GM19023 (cell line): Measurements from ENCODE around the gene TUBB.
"Not testable (repeated sequence)": the region's sequence is repeated elsewhere in the genome, so short reads cannot be mapped to it uniquely, and the experiment has no call there.

Experiments used
- ATAC-seq: cut with Tn5 transposase; IDR thresholded peaks from one replicate; pipeline ENCODE4 v1.9.1; 2021; ENCODE audit warnings: mild to moderate bottlenecking, moderate library complexity; ENCODE audit not compliant: unreplicated experiment

TUBB gene

DNA sequence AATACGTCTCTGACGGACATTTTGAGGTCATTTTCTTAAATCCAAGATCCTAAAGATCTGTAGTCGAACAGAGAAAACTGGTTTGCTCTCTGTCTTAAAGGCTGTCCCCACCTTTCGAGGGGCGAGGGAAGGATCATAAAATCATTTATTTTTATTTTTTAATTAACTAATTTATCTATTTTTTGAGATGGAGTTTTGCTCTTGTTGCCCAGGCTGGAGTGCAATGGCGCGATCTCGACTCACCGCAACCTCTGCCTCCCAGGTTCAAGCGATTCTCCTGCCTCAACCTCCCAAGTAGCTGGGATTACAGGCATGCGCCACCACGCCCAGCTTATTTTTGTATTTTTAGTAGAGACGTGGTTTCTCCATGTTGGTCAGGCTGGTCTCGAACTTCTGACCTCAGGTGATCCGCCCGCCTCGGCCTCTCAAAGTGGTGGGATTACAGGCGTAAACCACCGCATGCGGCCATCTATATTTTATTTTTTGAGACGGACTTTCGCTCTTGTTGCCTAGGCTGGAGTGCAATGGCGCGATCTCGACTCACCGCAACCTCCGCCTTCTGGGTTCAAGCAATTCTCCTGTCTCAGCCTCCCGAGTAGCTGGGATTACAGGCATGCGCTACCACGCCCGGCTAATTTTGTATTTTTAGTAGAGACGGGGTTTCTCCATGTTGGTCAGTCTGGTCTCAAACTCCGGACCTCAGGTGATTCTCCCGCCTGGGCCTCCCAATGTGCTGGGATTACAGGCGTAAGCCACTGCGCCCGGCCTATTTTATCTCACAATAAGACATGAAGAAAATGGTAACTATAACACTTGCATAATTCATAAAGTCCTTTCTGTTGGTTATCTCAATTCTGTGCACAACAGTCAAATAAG lies 2.1 kb upstream of the TUBB start:
- ATAC-seq: not testable (repeated sequence)

DNA sequence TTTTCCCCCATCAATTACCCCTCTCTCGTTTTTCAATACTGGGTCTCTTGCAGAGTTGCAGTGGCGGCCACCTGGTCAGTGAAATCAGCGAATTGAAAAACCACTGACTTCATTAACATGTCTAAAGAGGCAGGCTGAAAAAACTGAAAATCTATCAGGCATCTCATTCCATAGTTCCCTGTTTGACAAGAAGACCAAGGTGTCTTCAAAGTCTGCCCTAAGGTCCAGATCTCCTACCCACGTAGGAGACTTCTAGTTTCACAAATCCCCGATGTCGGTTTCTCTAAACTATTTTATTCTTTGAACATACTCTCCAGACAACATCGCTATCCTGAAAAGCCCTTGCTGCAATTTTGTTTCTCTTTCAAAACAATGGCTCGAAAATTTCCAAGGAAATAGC lies 796 bp upstream of the TUBB start:
- no peak for ATAC-seq

DNA sequence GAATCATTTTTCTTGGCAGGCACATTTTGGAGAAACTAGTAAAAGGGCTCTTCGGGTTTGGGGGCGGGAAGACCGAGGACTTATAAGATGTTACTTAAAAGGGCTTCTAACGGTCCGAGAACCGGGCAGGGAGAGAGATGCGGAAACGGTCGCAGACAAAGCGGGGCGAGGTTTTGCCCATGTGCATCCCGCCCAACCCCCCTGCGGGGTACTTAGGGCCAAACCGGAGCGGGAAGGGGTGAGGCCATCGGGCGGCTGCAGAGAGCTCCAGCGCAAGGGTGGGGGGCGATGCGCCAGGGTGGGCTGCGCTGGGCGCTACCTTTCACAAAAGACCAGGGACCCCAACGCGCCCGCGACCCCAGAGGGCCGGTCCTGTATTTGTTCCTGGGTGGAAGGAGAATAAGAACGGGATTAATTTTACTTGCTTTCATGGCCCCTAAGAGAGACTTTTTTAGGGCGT lies 616 bp downstream of the TUBB start:
- no peak for ATAC-seq

DNA sequence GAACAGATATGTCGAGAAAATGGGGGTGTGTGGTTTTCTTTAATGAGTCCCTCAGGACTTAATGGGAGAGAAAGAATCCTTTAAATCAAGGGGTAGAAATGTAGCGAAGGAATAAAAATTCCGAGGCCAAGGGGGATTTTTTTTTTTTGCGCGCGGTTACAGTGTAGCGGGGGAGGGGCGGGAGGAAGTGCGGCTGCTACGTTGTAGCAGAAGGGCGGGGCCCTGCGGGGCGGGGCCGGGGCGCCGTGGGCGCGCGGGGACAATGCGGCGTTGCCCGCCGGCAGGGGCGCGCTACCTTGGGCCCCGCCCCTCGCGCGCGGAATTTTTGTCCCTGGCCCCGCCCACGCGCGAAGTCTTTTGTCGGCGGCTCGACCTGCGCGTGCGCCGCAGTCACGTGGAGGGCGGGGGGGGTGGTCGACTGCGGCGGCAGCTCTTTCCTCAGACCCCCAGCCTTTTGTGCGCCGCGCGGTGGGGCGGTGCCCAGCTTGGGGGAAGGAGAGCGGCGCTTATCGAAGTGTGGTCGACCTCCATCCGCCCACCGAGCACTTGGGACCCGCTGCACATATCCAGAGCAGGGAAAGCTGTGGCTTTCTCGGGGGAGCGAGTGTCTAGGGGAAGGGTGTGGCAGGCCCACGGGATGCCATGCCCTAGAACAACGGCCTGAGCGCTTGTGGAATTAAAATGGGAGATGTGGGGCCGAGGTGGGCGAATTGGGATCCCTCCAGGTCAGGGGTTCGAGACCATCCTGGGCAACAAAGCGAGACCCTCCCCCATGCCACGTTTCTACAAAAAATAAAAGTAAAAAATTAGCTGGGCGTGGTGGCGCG lies 1.3 kb downstream of the TUBB start:
- peak; percentile 20 for ATAC-seq

DNA sequence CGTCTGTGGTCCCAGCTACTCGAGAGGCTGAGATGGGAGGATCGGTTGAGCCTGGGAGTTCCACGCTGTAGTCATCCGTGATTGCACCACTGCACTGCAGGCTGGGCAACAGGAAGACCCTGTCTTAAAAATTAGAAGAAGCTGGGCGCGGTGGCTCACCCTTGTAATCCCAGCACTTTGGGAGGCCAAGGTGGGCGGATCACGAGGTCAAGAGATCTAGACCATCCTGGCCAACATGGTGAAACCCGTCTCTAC lies 1.8 kb downstream of the TUBB start:
- ATAC-seq: not testable (repeated sequence)

DNA sequence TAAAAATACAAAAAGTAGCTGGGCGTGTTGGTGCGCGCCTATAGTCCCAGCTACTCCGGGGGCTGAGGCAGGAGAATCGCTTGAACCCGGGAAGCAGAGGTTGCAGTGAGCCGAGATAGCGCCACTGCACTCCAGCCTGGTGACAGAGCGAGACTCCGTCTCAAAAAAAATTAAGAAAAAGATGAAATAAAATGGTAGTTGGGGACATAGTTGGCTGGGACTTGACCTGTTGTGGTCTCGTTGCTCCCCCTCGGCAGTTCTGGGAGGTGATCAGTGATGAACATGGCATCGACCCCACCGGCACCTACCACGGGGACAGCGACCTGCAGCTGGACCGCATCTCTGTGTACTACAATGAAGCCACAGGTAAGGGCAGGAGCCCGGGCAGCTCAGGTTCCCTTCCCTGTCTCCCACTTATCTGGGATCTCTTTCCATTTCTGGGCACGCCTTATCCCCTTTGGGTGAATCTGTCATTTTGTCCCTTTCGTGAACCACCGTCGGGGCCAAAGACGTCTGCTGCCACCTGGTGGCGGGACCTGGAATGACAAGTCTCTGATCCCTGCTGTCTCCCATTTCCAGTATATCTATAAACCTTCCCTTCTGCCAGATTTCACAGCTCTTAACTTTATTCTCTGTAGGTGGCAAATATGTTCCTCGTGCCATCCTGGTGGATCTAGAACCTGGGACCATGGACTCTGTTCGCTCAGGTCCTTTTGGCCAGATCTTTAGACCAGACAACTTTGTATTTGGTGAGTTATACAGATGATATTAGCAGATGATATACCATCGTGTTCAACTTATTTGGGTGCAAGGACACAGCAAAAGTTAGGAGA lies 2.3 kb downstream of the TUBB start:
- ATAC-seq: no peak

DNA sequence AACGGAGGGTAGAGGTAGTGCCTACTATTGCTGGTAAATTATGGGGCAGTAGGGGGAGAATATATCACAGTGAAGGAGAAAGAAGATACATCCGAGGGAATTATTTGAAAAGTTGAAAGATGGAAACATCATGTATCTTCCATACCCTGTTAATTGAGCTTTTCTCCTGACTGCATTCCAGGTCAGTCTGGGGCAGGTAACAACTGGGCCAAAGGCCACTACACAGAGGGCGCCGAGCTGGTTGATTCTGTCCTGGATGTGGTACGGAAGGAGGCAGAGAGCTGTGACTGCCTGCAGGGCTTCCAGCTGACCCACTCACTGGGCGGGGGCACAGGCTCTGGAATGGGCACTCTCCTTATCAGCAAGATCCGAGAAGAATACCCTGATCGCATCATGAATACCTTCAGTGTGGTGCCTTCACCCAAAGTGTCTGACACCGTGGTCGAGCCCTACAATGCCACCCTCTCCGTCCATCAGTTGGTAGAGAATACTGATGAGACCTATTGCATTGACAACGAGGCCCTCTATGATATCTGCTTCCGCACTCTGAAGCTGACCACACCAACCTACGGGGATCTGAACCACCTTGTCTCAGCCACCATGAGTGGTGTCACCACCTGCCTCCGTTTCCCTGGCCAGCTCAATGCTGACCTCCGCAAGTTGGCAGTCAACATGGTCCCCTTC lies 3.1 kb downstream of the TUBB start:
- not testable (repeated sequence) for ATAC-seq

DNA sequence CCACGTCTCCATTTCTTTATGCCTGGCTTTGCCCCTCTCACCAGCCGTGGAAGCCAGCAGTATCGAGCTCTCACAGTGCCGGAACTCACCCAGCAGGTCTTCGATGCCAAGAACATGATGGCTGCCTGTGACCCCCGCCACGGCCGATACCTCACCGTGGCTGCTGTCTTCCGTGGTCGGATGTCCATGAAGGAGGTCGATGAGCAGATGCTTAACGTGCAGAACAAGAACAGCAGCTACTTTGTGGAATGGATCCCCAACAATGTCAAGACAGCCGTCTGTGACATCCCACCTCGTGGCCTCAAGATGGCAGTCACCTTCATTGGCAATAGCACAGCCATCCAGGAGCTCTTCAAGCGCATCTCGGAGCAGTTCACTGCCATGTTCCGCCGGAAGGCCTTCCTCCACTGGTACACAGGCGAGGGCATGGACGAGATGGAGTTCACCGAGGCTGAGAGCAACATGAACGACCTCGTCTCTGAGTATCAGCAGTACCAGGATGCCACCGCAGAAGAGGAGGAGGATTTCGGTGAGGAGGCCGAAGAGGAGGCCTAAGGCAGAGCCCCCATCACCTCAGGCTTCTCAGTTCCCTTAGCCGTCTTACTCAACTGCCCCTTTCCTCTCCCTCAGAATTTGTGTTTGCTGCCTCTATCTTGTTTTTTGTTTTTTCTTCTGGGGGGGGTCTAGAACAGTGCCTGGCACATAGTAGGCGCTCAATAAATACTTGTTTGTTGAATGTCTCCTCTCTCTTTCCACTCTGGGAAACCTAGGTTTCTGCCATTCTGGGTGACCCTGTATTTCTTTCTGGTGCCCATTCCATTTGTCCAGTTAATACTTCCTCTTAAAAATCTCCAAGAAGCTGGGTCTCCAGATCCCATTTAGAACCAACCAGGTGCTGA lies 3.9 kb downstream of the TUBB start:
- ATAC-seq: not testable (repeated sequence)

DNA sequence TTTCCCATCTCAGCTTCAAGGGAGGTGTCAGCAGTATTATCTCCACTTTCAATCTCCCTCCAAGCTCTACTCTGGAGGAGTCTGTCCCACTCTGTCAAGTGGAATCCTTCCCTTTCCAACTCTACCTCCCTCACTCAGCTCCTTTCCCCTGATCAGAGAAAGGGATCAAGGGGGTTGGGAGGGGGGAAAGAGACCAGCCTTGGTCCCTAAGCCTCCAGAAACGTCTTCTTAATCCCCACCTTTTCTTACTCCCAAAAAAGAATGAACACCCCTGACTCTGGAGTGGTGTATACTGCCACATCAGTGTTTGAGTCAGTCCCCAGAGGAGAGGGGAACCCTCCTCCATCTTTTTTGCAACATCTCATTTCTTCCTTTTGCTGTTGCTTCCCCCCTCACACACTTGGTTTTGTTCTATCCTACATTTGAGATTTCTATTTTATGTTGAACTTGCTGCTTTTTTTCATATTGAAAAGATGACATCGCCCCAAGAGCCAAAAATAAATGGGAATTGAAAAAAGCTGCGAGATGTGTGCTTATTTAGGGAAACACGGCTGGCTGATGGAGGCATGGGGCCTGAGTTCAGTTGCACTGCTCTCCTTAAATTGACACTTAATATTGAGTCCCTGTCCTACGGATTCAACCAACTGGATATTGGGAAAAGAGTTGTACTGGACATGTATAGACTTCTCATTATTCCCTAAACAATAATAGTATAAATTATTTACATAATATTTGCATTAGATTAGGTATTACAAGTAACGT lies 4.9 kb downstream of the TUBB start:
- ATAC-seq: no peak

DNA sequence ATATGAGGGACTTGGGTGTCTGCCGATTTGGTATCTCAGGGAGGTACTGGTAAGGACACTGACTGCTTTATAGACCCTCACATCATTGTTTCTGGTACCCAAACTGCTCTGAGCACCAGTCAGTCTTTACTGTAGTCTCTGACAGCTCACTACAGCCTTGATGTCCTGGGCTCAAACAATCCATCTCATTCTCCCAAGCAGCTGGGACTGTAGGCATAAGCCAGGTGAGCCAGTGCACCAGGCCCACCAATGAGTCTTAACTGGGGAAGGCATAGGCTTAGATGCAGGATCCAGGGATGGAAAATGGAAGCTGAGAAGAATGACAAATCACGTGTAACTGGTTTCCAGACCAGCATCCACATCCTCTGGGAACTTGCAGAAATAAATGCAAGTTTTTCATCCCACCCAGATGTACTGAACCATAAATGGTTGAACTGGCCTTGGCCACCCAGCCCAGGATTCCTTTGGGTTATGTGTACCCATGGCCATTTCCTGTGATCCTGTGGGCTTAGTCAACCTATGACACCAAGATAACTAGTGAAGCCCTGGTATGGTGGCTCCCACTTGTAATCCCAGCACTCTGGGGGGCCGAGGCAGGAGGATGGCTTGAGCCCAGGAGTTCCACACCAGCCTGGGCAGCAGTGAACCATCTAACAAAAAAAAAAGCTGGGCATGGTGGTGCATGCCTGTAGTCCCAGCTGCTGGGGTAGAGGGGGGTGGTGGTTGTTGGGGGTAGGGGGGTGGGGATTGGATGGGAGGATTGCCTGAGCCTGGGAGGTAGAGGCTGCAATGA lies 5.8 kb downstream of the TUBB start:
- no peak for ATAC-seq

DNA sequence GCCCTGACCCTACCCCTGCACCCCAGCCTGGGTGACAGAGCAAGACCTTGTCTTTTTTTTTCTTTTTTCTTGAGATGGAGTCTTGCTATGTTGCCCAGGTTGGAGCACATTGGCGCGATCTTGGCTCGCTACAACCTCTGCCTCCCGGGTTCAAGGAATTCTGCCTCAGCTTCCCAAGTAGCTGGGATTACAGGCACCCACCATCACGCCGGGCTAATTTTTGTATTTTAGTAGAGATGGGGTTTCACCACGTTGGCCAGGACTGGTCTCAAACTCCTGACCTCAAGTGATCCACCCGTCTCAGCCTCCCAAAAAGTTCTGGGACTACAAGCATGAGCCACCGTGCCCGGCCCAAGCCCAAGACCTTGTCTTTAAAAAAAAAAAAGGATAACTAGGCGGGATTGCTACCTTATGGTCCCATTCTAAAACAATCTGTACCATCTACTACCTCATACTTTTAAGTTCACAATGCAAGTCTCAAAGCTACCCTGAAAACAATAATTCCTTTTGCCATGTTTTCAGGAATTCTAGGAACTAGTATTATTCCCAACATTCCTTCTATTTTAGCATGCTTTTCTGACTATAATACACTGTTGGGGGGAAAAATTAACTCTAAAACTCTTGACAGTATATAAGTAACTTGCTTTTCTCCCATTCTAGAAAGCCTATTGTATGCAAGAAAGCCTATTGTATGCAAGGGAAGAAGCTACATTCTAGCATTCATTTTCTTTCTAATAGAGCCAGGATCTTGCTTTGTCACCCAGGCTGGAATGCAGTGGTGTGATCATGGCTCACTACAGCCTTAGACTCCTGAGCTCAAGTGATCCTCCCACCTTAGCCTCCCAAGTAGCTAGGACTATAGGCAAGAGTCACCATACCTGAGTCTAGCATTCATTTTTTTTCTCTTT lies 6.6 kb downstream of the TUBB start:
- no peak for ATAC-seq

DNA sequence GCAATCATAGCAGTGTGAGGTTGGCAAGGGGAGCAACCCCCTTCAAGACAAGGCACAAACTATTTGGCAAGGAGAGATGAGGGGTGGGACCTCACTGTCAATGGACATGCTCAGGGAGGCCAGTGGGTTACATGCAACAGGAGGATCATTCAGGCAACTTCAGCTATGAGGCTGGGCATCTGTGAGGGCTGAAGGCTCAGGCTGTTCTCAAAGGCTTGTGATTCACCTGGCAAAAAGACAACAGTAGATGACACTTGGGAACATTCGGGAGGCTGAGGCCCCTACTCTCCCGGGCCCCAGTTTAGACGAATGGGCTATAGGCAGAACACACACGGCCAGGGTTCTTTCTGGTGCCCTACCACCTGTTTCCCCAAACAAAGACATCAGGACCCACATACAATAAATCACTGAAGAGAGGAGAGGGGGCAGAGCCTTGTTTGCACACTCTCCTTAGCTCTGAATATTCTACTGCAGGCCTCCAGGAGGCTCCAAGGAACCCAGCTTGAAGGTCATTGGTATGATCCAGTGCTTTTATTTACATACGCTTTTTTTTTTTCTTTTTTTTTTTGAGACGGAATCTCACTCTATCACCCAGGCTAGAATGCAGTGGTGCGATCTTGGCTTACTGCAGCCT lies 7.9 kb downstream of the TUBB start:
- ATAC-seq: no peak

DNA sequence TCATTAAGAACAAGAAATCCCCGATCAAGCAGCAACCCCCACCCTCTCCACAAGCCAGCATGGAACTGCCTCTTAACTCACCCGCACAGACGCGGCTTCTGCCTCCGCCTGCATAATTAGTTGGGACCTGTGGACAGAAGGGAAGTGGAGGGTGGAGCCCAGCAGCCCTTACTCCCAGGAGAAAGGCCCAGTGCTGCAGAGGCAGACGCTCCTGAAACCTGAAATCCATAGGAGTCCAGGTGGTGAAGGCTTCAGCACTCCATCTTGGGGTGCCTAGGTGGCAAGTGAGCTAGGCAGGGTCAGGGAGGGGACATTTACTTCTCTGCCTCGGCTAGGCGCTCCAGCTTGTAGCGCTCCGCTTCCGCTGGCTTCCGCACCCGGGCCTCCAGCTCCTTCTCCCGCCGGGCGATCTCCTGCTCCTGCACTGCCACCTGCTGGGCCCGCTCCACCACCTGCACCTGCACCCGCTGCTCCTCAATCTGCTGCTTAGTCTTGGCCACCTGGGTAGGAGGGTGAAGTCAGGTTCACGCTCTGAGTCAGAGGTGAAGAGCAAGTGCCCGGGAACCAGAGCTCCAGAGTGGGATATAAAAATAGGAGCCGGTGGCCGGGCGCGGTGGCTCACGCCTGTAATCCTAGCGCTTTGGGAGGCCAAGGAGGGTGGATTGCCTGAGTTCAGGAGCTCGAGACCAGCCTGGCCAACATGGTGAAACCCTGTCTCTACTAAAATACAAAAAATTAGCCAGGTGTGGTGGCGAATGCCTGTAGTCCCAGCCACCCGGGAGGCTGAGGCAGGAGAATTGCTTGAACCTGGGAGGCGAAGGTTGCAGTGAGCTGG lies 10.7 kb downstream of the TUBB start:
- ATAC-seq: no peak

DNA sequence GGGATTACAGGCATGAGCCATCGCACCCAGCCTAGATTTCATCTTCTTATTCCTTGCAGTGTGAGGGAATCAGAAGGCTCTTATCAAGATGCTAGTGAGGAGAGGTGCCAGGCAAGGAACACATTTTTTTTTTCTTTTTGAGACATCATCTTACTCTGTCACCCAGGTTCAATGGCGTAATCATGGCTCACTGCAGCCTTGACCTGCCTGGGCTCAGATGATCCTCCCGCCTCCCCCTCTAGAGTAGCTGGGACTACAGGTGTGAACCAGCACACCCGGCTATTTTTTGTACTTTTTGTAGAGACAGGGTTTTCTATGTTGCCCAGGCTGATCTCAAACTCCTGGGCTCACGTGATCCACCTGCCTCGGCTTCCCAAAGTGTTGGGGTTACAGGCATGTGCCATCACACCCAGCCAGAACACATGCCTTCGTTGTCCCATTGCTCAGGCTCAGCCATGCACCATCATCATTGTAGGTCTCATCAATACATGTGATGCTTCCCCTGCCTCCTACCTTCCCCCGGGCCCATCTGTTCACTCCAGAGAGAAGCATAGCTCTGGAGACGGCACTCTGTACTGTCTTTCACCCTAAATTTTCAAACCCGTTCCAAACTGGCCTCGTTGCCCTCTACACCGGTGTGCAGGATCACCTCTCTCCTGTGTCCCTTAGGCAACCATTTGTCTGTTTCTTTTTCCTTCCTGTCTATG lies 12.2 kb downstream of the TUBB start:
- no peak for ATAC-seq

DNA sequence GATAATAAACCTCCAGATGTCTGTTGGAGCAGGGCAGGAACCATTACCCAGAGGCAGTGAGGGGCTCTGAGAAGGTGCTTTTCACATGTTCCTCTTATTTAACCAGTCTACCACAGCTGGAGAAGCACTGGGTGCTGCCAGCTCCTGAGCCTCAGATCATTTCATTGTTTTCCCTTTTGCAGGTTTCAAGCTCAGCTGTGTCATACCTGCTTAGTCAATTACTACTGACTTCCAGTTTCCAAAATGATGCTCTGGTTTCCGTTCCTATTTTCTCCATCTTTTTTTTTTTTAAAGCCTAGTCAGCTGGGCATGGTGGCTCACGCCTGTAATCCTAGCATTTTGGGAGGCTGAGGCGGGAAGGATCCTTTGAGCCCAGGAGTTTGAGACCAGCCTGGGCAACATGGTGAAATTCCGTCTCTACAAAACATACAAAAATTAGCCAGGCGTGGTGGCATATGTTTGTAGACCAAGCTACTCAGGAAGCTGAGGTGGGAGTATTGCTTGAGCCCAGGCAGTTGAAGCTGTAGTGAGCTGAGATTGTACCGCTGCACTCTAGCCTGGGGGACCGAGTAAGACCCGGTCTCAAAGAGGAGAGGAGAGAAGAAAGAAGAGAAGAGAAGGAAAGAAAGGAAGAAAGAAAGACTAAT lies 15.6 kb downstream of the TUBB start:
- no peak for ATAC-seq
